HEK293 (cell line): ENCODE data around the gene SLC4A8.

ENCODE experiments used
- HOXC10 ChIP-seq: sonication (generic); formaldehyde crosslinking; IDR thresholded peaks from 2 replicates; pipeline ENCODE4 v1.8.1; 2023; ENCODE audit warnings: mild to moderate bottlenecking, missing genetic modification reagents
- HOXD13 ChIP-seq: sonication (generic); formaldehyde crosslinking; IDR thresholded peaks from 2 replicates; pipeline ENCODE4 v1.8.0; 2022; ENCODE audit warnings: missing genetic modification reagents, borderline replicate concordance
- MEIS1 ChIP-seq: sonication (generic); formaldehyde crosslinking; IDR thresholded peaks from 2 replicates; pipeline ENCODE4 v1.8.1; 2022; ENCODE audit warnings: missing genetic modification reagents, mild to moderate bottlenecking, borderline replicate concordance
- MYNN ChIP-seq: fragments of 450-650 bp; formaldehyde crosslinking; IDR thresholded peaks from 2 replicates; pipeline ENCODE4 v1.5.1; 2016; ENCODE audit warnings: missing biosample characterization, missing genetic modification characterization, borderline replicate concordance
- SCRT1 ChIP-seq: fragments of 450-650 bp; formaldehyde crosslinking; IDR thresholded peaks from 2 replicates; pipeline ENCODE4 v1.5.1; 2016; ENCODE audit warnings: missing biosample characterization, missing genetic modification characterization, borderline replicate concordance
- ZBTB17 ChIP-seq: fragments of 450-650 bp; formaldehyde crosslinking; IDR thresholded peaks from 2 replicates; pipeline ENCODE4 v1.5.1; 2016; ENCODE audit warnings: missing biosample characterization, missing genetic modification characterization
- ZFP3 ChIP-seq: fragments of 450-650 bp; formaldehyde crosslinking; IDR thresholded peaks from 2 replicates; pipeline ENCODE4 v1.5.1; 2016; ENCODE audit warnings: low read depth, missing biosample characterization, missing genetic modification characterization
- ZNF112 ChIP-seq: fragments of 450-650 bp; formaldehyde crosslinking; IDR thresholded peaks from 2 replicates; pipeline ENCODE4 v1.5.0; 2017; ENCODE audit warnings: missing biosample characterization, missing genetic modification characterization
- ZNF140 ChIP-seq: fragments of 450-650 bp; formaldehyde crosslinking; IDR thresholded peaks from 2 replicates; pipeline ENCODE4 v1.5.1; 2016; ENCODE audit warnings: missing biosample characterization, missing genetic modification characterization
- ZNF174 ChIP-seq: fragments of 450-650 bp; formaldehyde crosslinking; IDR thresholded peaks from 2 replicates; pipeline ENCODE4 v1.5.0; 2017; ENCODE audit warnings: missing biosample characterization, mild to moderate bottlenecking, missing genetic modification characterization
- ZNF175 ChIP-seq: fragments of 450-650 bp; formaldehyde crosslinking; IDR thresholded peaks from 2 replicates; pipeline ENCODE4 v1.5.1; 2016; ENCODE audit warnings: missing biosample characterization, missing genetic modification characterization
- ZNF202 ChIP-seq: fragments of 450-650 bp; formaldehyde crosslinking; IDR thresholded peaks from 2 replicates; pipeline ENCODE4 v1.5.1; 2016; ENCODE audit warnings: missing biosample characterization, missing genetic modification characterization, borderline replicate concordance
- ZNF292 ChIP-seq: fragments of 450-650 bp; formaldehyde crosslinking; IDR thresholded peaks from 2 replicates; pipeline ENCODE4 v1.5.1; 2016; ENCODE audit warnings: low read depth, missing biosample characterization, missing genetic modification characterization, borderline replicate concordance
- ZNF324 ChIP-seq: fragments of 450-650 bp; formaldehyde crosslinking; IDR thresholded peaks from 2 replicates; pipeline ENCODE4 v1.5.1; 2016; ENCODE audit warnings: missing biosample characterization, missing genetic modification characterization
- ZNF404 ChIP-seq: fragments of 450-650 bp; formaldehyde crosslinking; IDR thresholded peaks from 2 replicates; pipeline ENCODE4 v1.5.1; 2017; ENCODE audit warnings: missing biosample characterization, missing genetic modification characterization
- ZNF623 ChIP-seq: fragments of 450-650 bp; formaldehyde crosslinking; IDR thresholded peaks from 2 replicates; pipeline ENCODE4 v1.5.1; 2016; ENCODE audit warnings: missing biosample characterization, missing genetic modification characterization
- ZNF747 ChIP-seq: fragments of 450-650 bp; formaldehyde crosslinking; IDR thresholded peaks from 2 replicates; pipeline ENCODE4 v1.5.1; 2016; ENCODE audit warnings: missing biosample characterization, missing genetic modification characterization
- ZNF768 ChIP-seq: fragments of 450-650 bp; formaldehyde crosslinking; IDR thresholded peaks from 2 replicates; pipeline ENCODE4 v1.5.1; 2018; ENCODE audit warnings: missing biosample characterization, mild to moderate bottlenecking, missing genetic modification characterization
- ZSCAN23 ChIP-seq: fragments of 450-650 bp; formaldehyde crosslinking; IDR thresholded peaks from 2 replicates; pipeline ENCODE4 v1.5.1; 2016; ENCODE audit warnings: missing biosample characterization, missing genetic modification characterization
- TF ChIP-seq, protein P1 (sequence below): fragments of 450-650 bp; formaldehyde crosslinking; IDR thresholded peaks from 2 replicates; pipeline ENCODE4 v1.5.1; 2016; ENCODE audit warnings: missing biosample characterization, missing genetic modification characterization
- TF ChIP-seq, protein P2 (sequence below): fragments of 450-650 bp; formaldehyde crosslinking; IDR thresholded peaks from 2 replicates; pipeline ENCODE4 v1.5.1; 2016; ENCODE audit warnings: missing biosample characterization, missing genetic modification characterization
- TF ChIP-seq, protein P3 (sequence below): sonication (generic); formaldehyde crosslinking; IDR thresholded peaks from 2 replicates; pipeline ENCODE4 v1.8.1; 2022; ENCODE audit warnings: mild to moderate bottlenecking, moderate library complexity, missing genetic modification reagents
- TF ChIP-seq, protein P4 (sequence below): fragments of 450-650 bp; formaldehyde crosslinking; IDR thresholded peaks from 2 replicates; pipeline ENCODE4 v1.5.1; 2016; ENCODE audit warnings: missing biosample characterization, missing genetic modification characterization
- TF ChIP-seq, protein P5 (sequence below): fragments of 450-650 bp; formaldehyde crosslinking; IDR thresholded peaks from 2 replicates; pipeline ENCODE4 v1.5.1; 2016; ENCODE audit warnings: missing biosample characterization, missing genetic modification characterization, low read depth
- TF ChIP-seq, protein P6 (sequence below): fragments of 450-650 bp; formaldehyde crosslinking; IDR thresholded peaks from 2 replicates; pipeline ENCODE4 v1.5.1; 2017; ENCODE audit warnings: missing biosample characterization, missing genetic modification characterization
- TF ChIP-seq, protein P7 (sequence below): fragments of 450-650 bp; formaldehyde crosslinking; IDR thresholded peaks from 2 replicates; pipeline ENCODE4 v1.5.1; 2016; ENCODE audit warnings: missing biosample characterization, missing genetic modification characterization

The SLC4A8 gene

DNA sequence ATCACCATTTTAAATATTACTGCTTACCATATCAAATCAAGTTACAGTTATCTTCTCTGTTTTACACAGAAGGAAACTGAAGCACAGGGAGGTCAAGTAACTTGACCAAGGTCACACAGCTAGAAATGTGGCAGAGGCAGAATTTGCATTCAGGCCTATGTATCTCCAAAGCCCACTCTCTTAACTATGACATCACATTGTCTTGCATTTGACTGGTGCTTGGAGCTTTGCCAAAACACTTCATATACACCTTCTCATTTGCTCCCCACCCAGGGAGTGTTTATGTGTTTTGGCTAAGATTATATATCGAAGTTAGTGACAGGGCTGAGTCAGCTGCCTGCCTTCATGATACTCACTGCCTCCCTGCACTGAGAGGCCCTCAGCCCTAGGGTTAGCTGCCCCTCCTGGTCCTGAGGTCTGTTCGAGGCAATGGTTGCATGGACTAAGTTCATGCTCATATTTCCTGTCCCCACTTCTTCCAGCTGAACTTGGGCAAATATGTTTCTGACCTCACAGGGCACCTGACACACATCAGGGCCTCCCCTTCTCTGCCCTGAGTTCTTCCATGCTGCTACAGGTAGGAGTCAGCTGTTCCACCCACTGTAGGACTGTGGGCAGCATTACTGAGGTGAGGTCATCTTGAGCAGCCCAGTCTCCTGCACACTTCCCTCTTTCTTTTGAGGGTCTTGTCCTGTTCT is 35.2 kb upstream of the SLC4A8 start (continued):
- no peak for TF ChIP-seq ZFP3
- peak; percentile 58; the same call in 1 of the 2 replicates for TF ChIP-seq ZBTB17 (tag by site-specific recombination)
- TF ChIP-seq ZNF623 (tag by site-specific recombination), result no peak
- no peak for TF ChIP-seq ZNF140 (tag by site-specific recombination)
- no peak for TF ChIP-seq ZNF174 (tag by site-specific recombination)
- TF ChIP-seq, protein P1, sequence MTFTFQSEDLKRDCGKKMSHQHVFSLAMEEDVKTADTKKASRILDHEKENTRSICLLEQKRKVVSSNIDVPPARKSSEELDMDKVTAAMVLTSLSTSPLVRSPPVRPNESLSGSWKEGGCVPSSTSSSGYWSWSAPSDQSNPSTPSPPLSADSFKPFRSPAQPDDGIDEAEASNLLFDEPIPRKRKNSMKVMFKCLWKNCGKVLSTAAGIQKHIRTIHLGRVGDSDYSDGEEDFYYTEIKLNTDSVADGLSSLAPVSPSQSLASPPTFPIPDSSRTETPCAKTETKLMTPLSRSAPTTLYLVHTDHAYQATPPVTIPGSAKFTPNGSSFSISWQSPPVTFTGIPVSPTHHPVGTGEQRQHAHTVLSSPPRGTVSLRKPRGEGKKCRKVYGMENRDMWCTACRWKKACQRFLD (tag by site-specific recombination), result no peak
- no peak for TF ChIP-seq ZNF202 (tag by site-specific recombination)
- no peak for TF ChIP-seq ZNF292 (tag by site-specific recombination)
- TF ChIP-seq, protein P2, sequence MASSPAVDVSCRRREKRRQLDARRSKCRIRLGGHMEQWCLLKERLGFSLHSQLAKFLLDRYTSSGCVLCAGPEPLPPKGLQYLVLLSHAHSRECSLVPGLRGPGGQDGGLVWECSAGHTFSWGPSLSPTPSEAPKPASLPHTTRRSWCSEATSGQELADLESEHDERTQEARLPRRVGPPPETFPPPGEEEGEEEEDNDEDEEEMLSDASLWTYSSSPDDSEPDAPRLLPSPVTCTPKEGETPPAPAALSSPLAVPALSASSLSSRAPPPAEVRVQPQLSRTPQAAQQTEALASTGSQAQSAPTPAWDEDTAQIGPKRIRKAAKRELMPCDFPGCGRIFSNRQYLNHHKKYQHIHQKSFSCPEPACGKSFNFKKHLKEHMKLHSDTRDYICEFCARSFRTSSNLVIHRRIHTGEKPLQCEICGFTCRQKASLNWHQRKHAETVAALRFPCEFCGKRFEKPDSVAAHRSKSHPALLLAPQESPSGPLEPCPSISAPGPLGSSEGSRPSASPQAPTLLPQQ (tag by site-specific recombination), result peak; percentile 68
- no peak for TF ChIP-seq MYNN (tag by site-specific recombination)
- TF ChIP-seq, protein P3, sequence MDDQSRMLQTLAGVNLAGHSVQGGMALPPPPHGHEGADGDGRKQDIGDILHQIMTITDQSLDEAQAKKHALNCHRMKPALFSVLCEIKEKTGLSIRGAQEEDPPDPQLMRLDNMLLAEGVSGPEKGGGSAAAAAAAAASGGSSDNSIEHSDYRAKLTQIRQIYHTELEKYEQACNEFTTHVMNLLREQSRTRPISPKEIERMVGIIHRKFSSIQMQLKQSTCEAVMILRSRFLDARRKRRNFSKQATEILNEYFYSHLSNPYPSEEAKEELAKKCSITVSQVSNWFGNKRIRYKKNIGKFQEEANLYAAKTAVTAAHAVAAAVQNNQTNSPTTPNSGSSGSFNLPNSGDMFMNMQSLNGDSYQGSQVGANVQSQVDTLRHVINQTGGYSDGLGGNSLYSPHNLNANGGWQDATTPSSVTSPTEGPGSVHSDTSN (CRISPR knock-in tag), result no peak
- TF ChIP-seq ZSCAN23, result peak; percentile 74; the same call in 1 of the 2 replicates
- no peak for TF ChIP-seq MEIS1 (CRISPR knock-in tag)
- no peak for TF ChIP-seq ZNF404
- no peak for TF ChIP-seq ZNF175 (tag by site-specific recombination)
- no peak for TF ChIP-seq HOXD13 (CRISPR knock-in tag)
- TF ChIP-seq HOXC10 (CRISPR knock-in tag), result no peak
- TF ChIP-seq, protein P4, sequence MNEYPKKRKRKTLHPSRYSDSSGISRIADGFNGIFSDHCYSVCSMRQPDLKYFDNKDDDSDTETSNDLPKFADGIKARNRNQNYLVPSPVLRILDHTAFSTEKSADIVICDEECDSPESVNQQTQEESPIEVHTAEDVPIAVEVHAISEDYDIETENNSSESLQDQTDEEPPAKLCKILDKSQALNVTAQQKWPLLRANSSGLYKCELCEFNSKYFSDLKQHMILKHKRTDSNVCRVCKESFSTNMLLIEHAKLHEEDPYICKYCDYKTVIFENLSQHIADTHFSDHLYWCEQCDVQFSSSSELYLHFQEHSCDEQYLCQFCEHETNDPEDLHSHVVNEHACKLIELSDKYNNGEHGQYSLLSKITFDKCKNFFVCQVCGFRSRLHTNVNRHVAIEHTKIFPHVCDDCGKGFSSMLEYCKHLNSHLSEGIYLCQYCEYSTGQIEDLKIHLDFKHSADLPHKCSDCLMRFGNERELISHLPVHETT (tag by site-specific recombination), result peak; percentile 75
- no peak for TF ChIP-seq ZNF112 (tag by site-specific recombination)
- TF ChIP-seq, protein P5, sequence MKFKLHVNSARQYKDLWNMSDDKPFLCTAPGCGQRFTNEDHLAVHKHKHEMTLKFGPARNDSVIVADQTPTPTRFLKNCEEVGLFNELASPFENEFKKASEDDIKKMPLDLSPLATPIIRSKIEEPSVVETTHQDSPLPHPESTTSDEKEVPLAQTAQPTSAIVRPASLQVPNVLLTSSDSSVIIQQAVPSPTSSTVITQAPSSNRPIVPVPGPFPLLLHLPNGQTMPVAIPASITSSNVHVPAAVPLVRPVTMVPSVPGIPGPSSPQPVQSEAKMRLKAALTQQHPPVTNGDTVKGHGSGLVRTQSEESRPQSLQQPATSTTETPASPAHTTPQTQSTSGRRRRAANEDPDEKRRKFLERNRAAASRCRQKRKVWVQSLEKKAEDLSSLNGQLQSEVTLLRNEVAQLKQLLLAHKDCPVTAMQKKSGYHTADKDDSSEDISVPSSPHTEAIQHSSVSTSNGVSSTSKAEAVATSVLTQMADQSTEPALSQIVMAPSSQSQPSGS, result peak; percentile 93
- TF ChIP-seq SCRT1, result no peak
- no peak; the same call in 1 of the 2 replicates for TF ChIP-seq ZNF324 (tag by site-specific recombination)
- TF ChIP-seq, protein P6, sequence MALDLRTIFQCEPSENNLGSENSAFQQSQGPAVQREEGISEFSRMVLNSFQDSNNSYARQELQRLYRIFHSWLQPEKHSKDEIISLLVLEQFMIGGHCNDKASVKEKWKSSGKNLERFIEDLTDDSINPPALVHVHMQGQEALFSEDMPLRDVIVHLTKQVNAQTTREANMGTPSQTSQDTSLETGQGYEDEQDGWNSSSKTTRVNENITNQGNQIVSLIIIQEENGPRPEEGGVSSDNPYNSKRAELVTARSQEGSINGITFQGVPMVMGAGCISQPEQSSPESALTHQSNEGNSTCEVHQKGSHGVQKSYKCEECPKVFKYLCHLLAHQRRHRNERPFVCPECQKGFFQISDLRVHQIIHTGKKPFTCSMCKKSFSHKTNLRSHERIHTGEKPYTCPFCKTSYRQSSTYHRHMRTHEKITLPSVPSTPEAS (tag by site-specific recombination), result no peak
- TF ChIP-seq ZNF747 (tag by site-specific recombination), result no peak
- TF ChIP-seq, protein P7, sequence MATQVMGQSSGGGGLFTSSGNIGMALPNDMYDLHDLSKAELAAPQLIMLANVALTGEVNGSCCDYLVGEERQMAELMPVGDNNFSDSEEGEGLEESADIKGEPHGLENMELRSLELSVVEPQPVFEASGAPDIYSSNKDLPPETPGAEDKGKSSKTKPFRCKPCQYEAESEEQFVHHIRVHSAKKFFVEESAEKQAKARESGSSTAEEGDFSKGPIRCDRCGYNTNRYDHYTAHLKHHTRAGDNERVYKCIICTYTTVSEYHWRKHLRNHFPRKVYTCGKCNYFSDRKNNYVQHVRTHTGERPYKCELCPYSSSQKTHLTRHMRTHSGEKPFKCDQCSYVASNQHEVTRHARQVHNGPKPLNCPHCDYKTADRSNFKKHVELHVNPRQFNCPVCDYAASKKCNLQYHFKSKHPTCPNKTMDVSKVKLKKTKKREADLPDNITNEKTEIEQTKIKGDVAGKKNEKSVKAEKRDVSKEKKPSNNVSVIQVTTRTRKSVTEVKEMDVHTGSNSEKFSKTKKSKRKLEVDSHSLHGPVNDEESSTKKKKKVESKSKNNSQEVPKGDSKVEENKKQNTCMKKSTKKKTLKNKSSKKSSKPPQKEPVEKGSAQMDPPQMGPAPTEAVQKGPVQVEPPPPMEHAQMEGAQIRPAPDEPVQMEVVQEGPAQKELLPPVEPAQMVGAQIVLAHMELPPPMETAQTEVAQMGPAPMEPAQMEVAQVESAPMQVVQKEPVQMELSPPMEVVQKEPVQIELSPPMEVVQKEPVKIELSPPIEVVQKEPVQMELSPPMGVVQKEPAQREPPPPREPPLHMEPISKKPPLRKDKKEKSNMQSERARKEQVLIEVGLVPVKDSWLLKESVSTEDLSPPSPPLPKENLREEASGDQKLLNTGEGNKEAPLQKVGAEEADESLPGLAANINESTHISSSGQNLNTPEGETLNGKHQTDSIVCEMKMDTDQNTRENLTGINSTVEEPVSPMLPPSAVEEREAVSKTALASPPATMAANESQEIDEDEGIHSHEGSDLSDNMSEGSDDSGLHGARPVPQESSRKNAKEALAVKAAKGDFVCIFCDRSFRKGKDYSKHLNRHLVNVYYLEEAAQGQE (tag by site-specific recombination), result no peak
- TF ChIP-seq ZNF768 (tag by site-specific recombination), result peak; percentile 96; the same call in 1 of the 2 replicates
